ENCODE data around the gene FOSL2.

DNA sequence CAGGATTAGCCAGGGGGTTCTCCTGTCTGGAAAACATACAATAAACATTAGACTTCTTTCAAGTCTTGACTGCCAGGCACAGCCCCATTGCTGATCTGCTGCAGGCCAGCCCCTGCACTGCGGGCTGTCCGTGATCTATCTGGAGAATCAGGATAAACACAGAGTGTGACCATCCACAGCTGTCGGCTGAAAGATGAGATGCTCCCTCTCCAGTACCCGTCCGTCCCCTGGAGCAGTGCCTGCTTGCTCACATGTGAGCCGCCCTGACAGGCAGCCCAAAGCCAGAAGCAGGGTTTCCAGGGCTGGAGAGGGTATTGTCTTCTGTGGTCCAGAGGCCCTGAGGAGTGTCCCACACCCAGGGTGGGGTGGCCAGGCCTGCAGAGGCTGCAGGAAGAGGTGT lies 46.1 kb upstream of the FOSL2 start:
- TF ChIP-seq, protein P1, sequence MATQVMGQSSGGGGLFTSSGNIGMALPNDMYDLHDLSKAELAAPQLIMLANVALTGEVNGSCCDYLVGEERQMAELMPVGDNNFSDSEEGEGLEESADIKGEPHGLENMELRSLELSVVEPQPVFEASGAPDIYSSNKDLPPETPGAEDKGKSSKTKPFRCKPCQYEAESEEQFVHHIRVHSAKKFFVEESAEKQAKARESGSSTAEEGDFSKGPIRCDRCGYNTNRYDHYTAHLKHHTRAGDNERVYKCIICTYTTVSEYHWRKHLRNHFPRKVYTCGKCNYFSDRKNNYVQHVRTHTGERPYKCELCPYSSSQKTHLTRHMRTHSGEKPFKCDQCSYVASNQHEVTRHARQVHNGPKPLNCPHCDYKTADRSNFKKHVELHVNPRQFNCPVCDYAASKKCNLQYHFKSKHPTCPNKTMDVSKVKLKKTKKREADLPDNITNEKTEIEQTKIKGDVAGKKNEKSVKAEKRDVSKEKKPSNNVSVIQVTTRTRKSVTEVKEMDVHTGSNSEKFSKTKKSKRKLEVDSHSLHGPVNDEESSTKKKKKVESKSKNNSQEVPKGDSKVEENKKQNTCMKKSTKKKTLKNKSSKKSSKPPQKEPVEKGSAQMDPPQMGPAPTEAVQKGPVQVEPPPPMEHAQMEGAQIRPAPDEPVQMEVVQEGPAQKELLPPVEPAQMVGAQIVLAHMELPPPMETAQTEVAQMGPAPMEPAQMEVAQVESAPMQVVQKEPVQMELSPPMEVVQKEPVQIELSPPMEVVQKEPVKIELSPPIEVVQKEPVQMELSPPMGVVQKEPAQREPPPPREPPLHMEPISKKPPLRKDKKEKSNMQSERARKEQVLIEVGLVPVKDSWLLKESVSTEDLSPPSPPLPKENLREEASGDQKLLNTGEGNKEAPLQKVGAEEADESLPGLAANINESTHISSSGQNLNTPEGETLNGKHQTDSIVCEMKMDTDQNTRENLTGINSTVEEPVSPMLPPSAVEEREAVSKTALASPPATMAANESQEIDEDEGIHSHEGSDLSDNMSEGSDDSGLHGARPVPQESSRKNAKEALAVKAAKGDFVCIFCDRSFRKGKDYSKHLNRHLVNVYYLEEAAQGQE (IDR thresholded peaks at IDR 0.05; ENCODE audit: unreplicated experiment), result no peak
- TF ChIP-seq CTCF (conservative IDR thresholded peaks at IDR 0.05; ENCODE audit: low read depth in 2 of 2), result no peak
- no peak for TF ChIP-seq STAT1 (IDR thresholded peaks at IDR 0.05; ENCODE audit: unreplicated experiment)
- no peak for TF ChIP-seq CREB1 (CRISPR knock-in tag; IDR thresholded peaks at IDR 0.05; ENCODE audit: low read depth)
- TF ChIP-seq EZH2 (IDR thresholded peaks at IDR 0.05; ENCODE audit: low read depth, unreplicated experiment), result no peak
- no peak for TF ChIP-seq POLR2AphosphoS5 (IDR thresholded peaks at IDR 0.05; ENCODE audit: low read depth)
